Peyer's patch (tissue), 4 donors: Measurements from ENCODE around the gene PHF2.

Experiments used
- POLR2A ChIP-seq, 2 donors: fragments of 450-650 bp; IDR thresholded peaks; one replicate each; pipeline ENCODE4 v1.5.1; 2017; ENCODE audit warnings: antibody characterized with exemption in 2 of 2, mild to moderate bottlenecking in 2 of 2, moderate library complexity in 2 of 2
- TF ChIP-seq, protein P1 (sequence below), 6 experiments: fragments of 450-650 bp in 4 of 6; fragments of 200-600 bp in 2 of 6; sonication (generic) in 1 of 6; IDR thresholded peaks; one replicate each; pipeline ENCODE4 v1.5.1; 2017 to 2019; ENCODE audit warnings: antibody characterized with exemption in 6 of 6, mild to moderate bottlenecking in 3 of 6, moderate library complexity in 1 of 6

DNA sequence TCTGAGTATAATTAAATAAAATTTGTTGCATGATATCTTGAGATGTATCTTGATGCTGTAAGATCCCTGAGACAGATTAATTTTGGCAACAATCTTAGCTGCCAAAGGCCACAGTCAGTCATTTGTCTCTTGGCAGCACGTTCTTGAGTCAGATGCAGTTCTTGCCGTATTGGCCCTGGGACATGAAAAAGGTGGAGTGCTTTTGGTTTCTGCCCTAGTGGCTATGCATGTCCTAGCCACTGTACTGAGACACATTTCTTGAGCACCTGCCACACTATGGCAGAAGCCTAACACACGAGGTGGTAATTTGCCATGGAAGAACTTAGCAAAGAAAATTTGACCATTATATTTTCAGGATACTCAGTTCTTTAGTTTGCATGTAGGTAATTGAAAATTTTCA, 45.0 kb upstream of the PHF2 start:
- TF ChIP-seq, protein P1, sequence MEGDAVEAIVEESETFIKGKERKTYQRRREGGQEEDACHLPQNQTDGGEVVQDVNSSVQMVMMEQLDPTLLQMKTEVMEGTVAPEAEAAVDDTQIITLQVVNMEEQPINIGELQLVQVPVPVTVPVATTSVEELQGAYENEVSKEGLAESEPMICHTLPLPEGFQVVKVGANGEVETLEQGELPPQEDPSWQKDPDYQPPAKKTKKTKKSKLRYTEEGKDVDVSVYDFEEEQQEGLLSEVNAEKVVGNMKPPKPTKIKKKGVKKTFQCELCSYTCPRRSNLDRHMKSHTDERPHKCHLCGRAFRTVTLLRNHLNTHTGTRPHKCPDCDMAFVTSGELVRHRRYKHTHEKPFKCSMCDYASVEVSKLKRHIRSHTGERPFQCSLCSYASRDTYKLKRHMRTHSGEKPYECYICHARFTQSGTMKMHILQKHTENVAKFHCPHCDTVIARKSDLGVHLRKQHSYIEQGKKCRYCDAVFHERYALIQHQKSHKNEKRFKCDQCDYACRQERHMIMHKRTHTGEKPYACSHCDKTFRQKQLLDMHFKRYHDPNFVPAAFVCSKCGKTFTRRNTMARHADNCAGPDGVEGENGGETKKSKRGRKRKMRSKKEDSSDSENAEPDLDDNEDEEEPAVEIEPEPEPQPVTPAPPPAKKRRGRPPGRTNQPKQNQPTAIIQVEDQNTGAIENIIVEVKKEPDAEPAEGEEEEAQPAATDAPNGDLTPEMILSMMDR (IDR thresholded peaks at IDR 0.05) = peak in 1 of 6 experiments; percentile 21
- no peak for TF ChIP-seq POLR2A (IDR thresholded peaks at IDR 0.05)
